ENCODE measurements around the gene PSMB11.

PSMB11 gene

DNA sequence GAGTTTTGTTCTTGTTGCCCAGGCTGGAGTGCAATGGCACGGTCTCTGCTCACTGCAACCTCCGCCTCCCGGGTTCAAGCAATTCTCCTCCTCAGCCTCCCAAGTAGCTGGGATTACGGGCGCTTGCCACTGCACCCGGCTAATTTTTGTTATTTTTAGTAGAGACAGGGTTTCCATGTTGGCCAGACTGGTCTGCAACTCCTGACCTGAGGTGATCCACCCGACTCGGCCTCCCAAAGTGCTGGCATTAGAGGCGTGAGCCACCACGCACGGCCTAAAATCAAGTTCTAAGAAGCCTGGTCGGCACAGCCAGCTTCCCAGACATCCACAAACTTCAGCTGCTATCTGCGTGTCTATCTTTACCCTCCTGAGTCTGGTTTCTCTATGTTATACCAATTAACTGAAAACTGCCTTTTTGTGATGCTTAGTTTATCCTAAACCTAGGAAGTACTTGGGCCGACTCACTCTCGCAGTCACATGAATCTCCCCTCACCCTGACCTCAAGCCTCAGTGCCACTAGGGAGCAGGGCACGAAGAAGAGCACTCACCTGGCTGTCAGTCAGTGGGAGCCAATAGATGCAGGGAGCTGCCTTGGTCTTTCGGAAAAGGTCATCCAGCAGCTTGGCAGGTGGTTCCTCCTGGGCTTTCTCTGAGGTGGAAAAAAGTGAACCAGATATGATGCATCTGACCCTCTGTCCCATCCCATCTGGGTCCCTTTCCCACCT lies 18.7 kb downstream of the PSMB11 start:
- DNase-seq, result no peak

- no peak for DNase-seq
Measured at GRCh38 chr14:23062002-23062401, 20.0 kb downstream of the PSMB11 start.

- no peak for DNase-seq
Measured at GRCh38 chr14:23063601-23064000, 21.6 kb downstream of the PSMB11 start.

DNA sequence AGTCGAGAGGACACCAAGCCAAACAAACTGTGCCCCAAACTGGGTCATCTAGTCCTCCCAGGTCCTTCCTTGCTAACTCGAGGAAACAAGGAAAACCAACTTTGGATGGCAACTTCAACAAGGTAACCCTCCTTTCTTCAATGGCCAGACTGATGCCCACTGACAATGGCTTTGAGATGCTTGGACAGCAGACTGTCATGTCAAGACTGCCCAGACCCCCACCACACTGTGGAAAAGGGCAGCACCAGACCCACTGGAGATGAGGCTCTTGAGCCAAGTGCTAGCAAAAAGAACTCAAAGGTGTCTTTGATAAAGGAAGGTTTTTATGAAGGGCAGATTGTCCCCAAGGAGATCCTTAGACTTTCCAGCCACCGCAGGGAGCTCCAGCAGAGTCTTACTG lies 24.4 kb downstream of the PSMB11 start:
- no peak for DNase-seq

DNA sequence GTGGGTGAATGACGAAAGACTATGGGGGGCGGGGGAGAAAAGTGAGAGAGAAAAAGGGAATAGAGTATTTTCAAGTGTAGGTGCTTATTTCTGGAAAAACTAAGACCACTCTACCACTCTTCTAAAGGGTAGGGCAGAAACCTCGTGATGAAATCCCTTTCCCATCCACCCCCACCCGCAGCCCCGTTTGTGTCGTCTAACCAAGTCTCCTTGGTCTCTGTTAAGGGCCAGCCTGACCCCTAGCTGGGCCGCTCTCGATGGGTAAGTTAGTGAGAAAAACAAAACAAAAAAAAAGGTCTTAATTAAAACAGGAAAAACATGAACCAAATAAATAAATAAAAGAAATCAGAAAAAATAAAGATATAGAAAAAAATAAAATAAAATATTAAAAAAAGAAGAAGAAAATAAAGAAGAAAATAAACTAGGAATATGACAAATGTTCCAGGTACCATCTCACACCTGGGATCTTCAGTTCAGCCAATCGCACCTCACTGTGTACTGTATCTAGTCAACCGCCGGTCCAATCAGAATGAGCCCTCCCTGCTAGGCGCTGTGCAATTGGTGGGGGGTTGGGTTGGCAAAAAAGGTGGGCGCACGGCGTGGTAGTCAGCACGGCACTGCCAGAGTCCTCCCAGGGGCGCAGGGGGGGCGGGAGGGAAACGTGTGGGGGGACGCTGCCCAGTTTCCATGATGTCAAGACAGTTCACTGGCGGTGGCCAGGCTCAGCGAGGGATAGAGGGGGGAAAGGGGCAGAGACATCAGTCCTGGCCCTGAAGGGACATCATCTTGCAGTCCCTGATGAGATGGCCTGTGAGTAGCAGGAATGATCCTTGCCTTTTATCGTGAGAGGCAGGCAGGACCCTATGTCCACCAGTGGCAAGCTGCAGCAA lies 25.1 kb downstream of the PSMB11 start:
- no peak for DNase-seq

DNA sequence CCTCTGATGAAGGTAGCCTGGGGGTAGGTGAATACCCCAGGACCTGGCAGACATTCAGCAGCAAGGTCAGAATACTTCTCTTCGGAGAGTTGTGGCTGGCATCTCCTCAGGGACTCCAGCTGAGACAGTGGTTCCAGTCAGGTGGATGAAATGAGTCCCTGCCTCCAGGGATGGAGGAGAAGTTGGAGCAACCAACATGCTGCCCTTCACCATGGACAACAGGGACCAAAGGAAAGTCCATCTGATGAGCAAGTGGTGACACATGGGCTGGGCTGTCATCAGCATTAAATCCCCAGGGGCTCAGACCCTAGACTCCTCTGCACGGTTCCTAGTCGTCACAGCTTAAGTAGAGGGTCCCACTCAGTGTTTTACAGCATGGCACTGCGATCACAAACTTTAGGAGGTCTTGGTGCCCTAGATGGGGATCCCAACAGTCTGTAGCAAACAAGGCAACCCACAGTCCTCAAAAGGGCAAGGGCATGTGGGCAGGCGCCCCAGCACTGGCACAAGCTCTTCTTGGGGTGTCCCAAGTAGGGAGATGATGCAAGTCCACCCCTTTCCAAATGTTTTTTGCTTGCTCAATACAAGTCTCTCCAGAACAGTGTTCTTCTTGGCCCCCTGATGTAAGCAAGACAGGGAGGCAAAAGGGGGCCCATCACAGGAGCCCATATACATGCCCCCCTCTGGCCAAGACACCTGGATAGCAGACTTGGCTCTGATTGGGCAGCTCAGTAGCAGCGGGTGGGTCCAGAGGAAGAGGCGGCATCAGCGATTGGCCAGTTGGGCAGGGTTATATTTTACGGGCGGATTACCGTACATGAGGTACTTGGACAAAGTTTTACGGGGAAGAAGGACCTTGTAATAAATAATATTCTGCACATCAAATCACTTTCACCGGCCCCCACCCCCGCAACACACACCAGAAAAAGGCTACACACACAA lies 26.1 kb downstream of the PSMB11 start:
- no peak for DNase-seq

- DNase-seq, result peak; percentile 86
Measured at GRCh38 chr14:23068789-23069412, 26.9 kb downstream of the PSMB11 start.

- no peak for DNase-seq
Measured at GRCh38 chr14:23069413-23069806, 27.4 kb downstream of the PSMB11 start.

- no peak for DNase-seq
Measured at GRCh38 chr14:23070262-23071129, 28.5 kb downstream of the PSMB11 start.

DNA sequence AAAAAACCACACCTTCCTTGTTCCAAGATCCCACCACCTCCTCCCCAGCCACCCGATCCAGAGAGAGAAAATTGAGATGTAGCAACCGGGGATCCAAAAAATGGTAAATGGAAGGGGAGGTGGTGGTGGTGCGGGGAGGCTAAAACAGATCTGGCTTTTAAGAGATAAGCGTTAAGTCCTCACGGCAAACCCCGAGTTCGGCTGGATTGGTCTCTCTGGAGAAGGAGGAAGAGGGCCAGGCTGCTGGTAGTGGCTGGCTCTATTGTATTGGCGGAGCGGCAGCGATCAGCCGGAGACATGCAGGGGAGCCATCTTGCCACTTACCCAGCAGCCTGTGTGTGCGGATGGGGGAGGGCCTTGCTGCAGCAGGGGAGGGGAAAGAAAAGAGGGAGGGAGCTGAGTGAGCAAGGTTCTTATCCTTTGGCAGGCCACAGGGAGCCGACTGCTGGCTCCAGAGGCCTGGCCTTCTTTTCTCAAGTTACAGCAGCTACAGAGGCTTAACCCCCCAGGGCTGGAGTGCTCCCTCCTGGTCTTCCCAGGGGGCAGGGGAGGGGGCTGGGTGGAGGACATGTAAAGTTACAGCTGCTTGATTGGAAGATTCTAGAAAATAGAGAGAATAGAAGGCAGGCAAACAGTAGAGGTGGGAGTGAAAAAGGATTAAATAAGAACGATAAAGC lies 29.4 kb downstream of the PSMB11 start:
- DNase-seq, result peak; percentile 90

DNA sequence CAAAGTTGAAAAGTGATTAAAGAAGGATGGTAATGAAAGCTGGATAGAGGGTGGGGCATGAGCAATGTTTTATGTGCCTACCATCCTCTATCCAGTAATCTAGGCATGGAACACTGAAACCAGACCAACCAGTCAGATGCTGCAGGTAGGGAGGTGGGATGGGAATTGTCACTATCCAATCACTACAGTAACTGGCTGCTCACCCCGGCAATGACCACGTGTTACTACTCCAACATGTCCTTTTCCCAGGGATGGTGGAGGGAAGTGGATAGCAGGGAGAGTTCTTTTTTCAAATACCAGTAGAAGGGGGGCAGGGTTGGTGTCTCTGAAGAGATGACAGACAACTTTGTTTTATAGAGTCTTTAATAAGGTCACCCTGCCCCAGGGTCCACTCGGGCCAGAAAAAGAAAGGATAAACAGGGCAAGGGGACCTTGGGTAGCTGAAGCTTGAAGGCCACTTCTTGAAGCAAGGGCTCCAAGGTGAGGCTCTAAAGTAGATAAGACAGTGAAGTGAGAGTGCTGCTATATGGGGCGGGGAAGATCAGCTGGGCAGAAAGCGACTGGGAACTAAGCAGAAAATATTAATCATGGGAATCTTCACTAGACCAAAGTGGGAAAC lies 30.0 kb downstream of the PSMB11 start:
- DNase-seq, result no peak

DNA sequence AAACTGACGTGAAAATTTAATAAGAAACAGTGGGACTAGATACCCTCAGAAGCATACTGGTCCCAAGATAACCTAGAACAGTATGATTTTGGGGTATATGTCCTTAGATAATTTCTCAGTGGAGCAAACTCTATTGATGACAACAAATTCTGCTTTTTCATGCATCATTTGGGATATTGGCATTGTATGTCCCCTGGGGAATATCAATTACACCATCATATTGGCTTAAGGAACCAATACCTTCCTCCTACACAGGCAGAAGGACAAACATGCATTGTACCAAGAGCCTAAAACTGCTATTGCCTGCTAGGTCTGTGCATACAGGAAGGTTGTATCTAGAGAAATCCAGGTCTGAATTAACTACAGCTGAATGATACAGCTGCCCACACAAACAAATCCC lies 32.9 kb downstream of the PSMB11 start:
- DNase-seq, result no peak

DNA sequence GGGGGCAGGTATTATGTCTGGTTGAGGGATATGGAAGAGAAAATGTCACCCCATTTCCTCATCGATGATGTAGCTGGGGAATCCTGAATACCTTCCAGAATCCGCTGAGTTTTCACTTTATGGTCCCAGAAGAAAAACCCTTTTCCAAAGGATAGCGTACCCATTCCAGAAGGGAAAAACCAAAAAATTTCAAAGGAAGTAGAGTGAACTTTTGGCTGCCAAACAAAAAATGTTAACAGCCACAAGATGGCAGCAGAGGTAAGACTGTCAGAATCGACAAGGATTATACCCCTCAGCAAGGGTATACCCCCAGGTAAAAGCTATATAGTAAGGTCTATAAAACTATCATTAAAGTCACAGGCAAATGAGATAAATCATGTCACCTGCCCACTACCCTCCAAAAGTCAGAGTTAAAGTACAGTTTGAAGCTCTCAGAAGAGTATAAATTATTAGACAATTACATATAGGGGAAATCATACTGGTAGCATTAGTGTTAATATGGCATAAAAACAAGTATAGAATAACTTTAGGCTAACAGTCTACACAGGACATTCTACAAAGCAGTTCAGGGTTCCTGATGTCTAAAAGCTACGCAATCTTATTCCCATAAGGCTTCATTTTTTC lies 34.9 kb downstream of the PSMB11 start:
- peak; percentile 44 for DNase-seq

GRCh38 chr14:23077962-23078361 lies 36.0 kb downstream of the PSMB11 start:
- no peak for DNase-seq

DNA sequence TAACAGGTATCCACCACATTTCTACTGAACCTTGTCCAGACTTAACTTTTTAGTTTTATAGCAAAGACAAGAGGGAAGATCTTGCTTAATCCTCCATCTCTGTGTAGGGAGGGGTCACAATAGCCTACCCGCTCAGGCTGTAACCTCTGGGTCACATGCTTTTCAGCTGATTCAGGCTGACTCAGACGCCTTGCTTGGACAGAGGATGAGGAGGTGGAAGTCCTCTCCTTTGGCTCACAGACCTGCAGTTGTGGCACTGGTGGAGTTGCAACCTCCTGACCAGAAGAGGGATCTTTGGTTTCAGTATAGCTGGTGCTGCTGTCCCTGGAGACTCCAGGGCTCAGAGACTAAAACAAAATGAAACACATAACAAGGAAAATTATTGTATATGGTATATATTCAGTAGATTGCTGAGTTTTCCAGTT lies 36.7 kb downstream of the PSMB11 start:
- DNase-seq, result no peak

GRCh38 chr14:23079716-23080115 lies 37.7 kb downstream of the PSMB11 start:
- DNase-seq, result no peak

GRCh38 chr14:23080474-23080873 lies 38.5 kb downstream of the PSMB11 start:
- no peak for DNase-seq

GRCh38 chr14:23085458-23085857 lies 43.4 kb downstream of the PSMB11 start:
- peak; percentile 24 for DNase-seq

- DNase-seq, result no peak
Measured at GRCh38 chr14:23086565-23086964, 44.6 kb downstream of the PSMB11 start.
